ENCODE results near the gene C1orf232.

The C1orf232 gene

GRCh38 chr1:26187882-26188281 lies 19.1 kb upstream of the C1orf232 start:
- intact Hi-C loops (cut with DNase I; ENCODE audit: low total_unique reads) = no loop called here
- H3K9me3 ChIP-seq = no peaks in the 10 kb centered on the region
- no peak for TF ChIP-seq CTCF (IDR thresholded peaks at IDR 0.05)
- H3K27ac ChIP-seq = no peak overlapping the region
- no peak overlapping the region for H3K4me3 ChIP-seq
- H3K27me3 ChIP-seq = no peaks in the 10 kb centered on the region
- peaks cover 0 to 52% (median 0%) of the 10 kb centered on the region in 3 donors for H3K36me3 ChIP-seq
- no peaks in the 10 kb centered on the region for H3K4me1 ChIP-seq
- DNase-seq = no peak

- no peaks in the 10 kb centered on the region for H3K4me1 ChIP-seq
- H3K9me3 ChIP-seq = no peaks in the 10 kb centered on the region
- H3K4me3 ChIP-seq = no peak overlapping the region
- intact Hi-C loops (cut with DNase I; ENCODE audit: low total_unique reads) = no loop called here
- H3K27ac ChIP-seq = no peak overlapping the region
- no peak for TF ChIP-seq CTCF (IDR thresholded peaks at IDR 0.05)
- no peak for DNase-seq
- H3K27me3 ChIP-seq = no peaks in the 10 kb centered on the region
- H3K36me3 ChIP-seq = peaks cover 0 to 76% (median 0%) of the 10 kb centered on the region in 3 donors
Measured at GRCh38 chr1:26184883-26185282, 16.1 kb upstream of the C1orf232 start.

- no peak overlapping the region for H3K4me3 ChIP-seq
- peaks cover 0 to 74% (median 0%) of the 10 kb centered on the region in 3 donors for H3K36me3 ChIP-seq
Measured at GRCh38 chr1:26184086-26184485, 15.3 kb upstream of the C1orf232 start.

GRCh38 chr1:26182383-26182696 lies 13.6 kb upstream of the C1orf232 start:
- no peak for DNase-seq
- H3K36me3 ChIP-seq = peaks cover 0 to 58% (median 0%) of the 10 kb centered on the region in 3 donors
- TF ChIP-seq CTCF (IDR thresholded peaks at IDR 0.05) = no peak
- no peaks in the 10 kb centered on the region for H3K27me3 ChIP-seq
- H3K4me3 ChIP-seq = no peak overlapping the region
- intact Hi-C loops (cut with DNase I; ENCODE audit: low total_unique reads) = no loop called here
- H3K27ac ChIP-seq = no peak overlapping the region
- no peaks in the 10 kb centered on the region for H3K4me1 ChIP-seq
- no peaks in the 10 kb centered on the region for H3K9me3 ChIP-seq

More at GRCh38 chr1:26184086-26184485, 15.3 kb upstream of the C1orf232 start:
- H3K4me1 ChIP-seq = no peaks in the 10 kb centered on the region
- no peaks in the 10 kb centered on the region for H3K9me3 ChIP-seq
- TF ChIP-seq CTCF (IDR thresholded peaks at IDR 0.05) = no peak
- H3K27ac ChIP-seq = no peak overlapping the region
- no peaks in the 10 kb centered on the region for H3K27me3 ChIP-seq
- intact Hi-C loops (cut with DNase I; ENCODE audit: low total_unique reads) = no loop called here
- no peak for DNase-seq

- Histone ChIP-seq H3K36me3 (peaks cover 0 to 52% (median 0%) of the 10 kb centered on the region in 3 donors), H3K9me3 (no peaks in the 10 kb centered on the region), H3K27me3 (no peaks in the 10 kb centered on the region), H3K27ac (no peak overlapping the region), H3K4me3 (no peak overlapping the region), H3K4me1 (no peaks in the 10 kb centered on the region)
- intact Hi-C loops (cut with DNase I; ENCODE audit: low total_unique reads) = no loop called here
- TF ChIP-seq CTCF (IDR thresholded peaks at IDR 0.05) = no peak
- DNase-seq = no peak
Measured at GRCh38 chr1:26181586-26182382, 13.0 kb upstream of the C1orf232 start.
